ENCODE measurements around the gene CDPF1. TPM values are rescaled to one million over a fixed set of nuclear protein-coding genes. Genes with fewer than 3 reads are reported as not detected.

CDPF1 gene
- total RNA-seq = 1 to 10 TPM; 1.6 to 2.6 TPM
- 12.6 TPM for polyA plus RNA-seq (2013, experiment 1 of 2)
- polyA plus RNA-seq (2013, experiment 2 of 2) = 12.1 TPM
- 1.7 to 15.0 (median 7.2) reads per million in 172 experiments for total RNA-seq

- H3K27me3 ChIP-seq (ENCODE audit: control insufficient read depth in 1 of 2, insufficient read depth in 2 of 2, low read length in 2 of 2) = no peaks in the 10 kb centered on the region
- ATAC-seq (ENCODE audit: poor library complexity) = peak; percentile 95
- no peaks in the 10 kb centered on the region for H3K27me3 Mint-ChIP-seq
- intact Hi-C loops (cut with DNase I, micrococcal nuclease) = loop anchor here (1.0 to 5.0 kb wide), 6 partner anchors 46 to 213 kb away; partner anchors contain the start of genes GTSE1 (in 2 of the 2) and PPARA (in 1 of the 2)
- ChIA-PET CTCF (interaction anchor here (1.1 to 2.1 kb wide), 3 partner anchors 47 to 99 kb away, joined by 3 to 6 read pairs (median 3); partner anchors contain the start of gene GTSE1), POLR2A (interaction anchor here (0.6 to 3.9 kb wide), 17 partner anchors 9 to 1087 kb away, joined by 3 to 30 read pairs (median 4); partner anchors contain the start of genes GTSE1, NUP50, PPARA and TRMU)
- H3K9me3 ChIP-seq (ENCODE audit: control insufficient read depth in 1 of 2, insufficient read depth in 1 of 2, low read length in 2 of 2) = no peaks in the 10 kb centered on the region
- H3K4me1 Mint-ChIP-seq (ENCODE audit: low read depth) = peaks cover 32% of the 10 kb centered on the region
- H3K4me1 ChIP-seq (ENCODE audit: insufficient read depth, low read length) = peaks cover 31% of the 10 kb centered on the region
- peak within 1 kb of the TSS; percentile 76 for H3K27ac Mint-ChIP-seq
- H3K4me3 Mint-ChIP-seq = peak within 1 kb of the TSS; percentile 86
- peak; percentile 82 to 96 (median 91) for DNase-seq
- peaks cover 12% of the 10 kb centered on the region for H3K36me3 Mint-ChIP-seq (ENCODE audit: low read depth)
- H3K4me3 ChIP-seq (ENCODE audit: low read length) = peak within 1 kb of the TSS; percentile 79
- peak within 1 kb of the TSS in 1 of 2 donors; percentile 65 for H3K27ac ChIP-seq (ENCODE audit: low read depth in 1 of 2, low read length in 2 of 2)
- peaks cover 9% of the 10 kb centered on the region for H3K36me3 ChIP-seq (ENCODE audit: insufficient read depth, low read length)
- no peaks in the 10 kb centered on the region for H3K9me3 Mint-ChIP-seq
- TF ChIP-seq CTCF (IDR thresholded peaks at IDR 0.05) = no peak
These were observed at the start of gene CDPF1 for GRCh38 chr22:46250035-46250782. Gene CDPF1 (minus strand): TSS chr22:46250293. CDS start chr22:46248284, 2,009 bp downstream.

GRCh38 chr22:46299101-46299500 is 49.0 kb upstream of the CDPF1 start:
- H3K36me3 Mint-ChIP-seq (ENCODE audit: low read depth) = peaks cover 4% of the 10 kb centered on the region
- Histone ChIP-seq H3K4me1 (ENCODE audit: insufficient read depth, low read length) (peaks cover 23% of the 10 kb centered on the region), H3K4me3 (ENCODE audit: low read length) (no peak overlapping the region), H3K9me3 (ENCODE audit: control insufficient read depth in 1 of 2, insufficient read depth in 1 of 2, low read length in 2 of 2) (no peaks in the 10 kb centered on the region), H3K27me3 (ENCODE audit: control insufficient read depth in 1 of 2, insufficient read depth in 2 of 2, low read length in 2 of 2) (no peaks in the 10 kb centered on the region), H3K27ac (ENCODE audit: low read depth in 1 of 2, low read length in 2 of 2) (no peak overlapping the region), H3K36me3 (ENCODE audit: insufficient read depth, low read length) (no peaks in the 10 kb centered on the region)
- peaks cover 4% of the 10 kb centered on the region for H3K27me3 Mint-ChIP-seq
- no peak overlapping the region for H3K27ac Mint-ChIP-seq
- ChIA-PET POLR2A (no interaction called here), CTCF (no interaction called here)
- H3K4me3 Mint-ChIP-seq = peak overlapping the region; percentile 30
- H3K4me1 Mint-ChIP-seq (ENCODE audit: low read depth) = peaks cover 21% of the 10 kb centered on the region
- no peak for TF ChIP-seq CTCF (IDR thresholded peaks at IDR 0.05)
- no peak for DNase-seq
- H3K9me3 Mint-ChIP-seq = no peaks in the 10 kb centered on the region
- ATAC-seq (ENCODE audit: poor library complexity) = no peak
- intact Hi-C loops (cut with DNase I, micrococcal nuclease) = loop anchor here (5.0 kb wide), 2 partner anchors 47 to 292 kb away; partner anchors contain the start of gene CDPF1 (in 1 of the 2)

GRCh38 chr22:46297151-46297812 is 47.2 kb upstream of the CDPF1 start:
- no peaks in the 10 kb centered on the region for H3K9me3 Mint-ChIP-seq
- intact Hi-C loops (cut with DNase I, micrococcal nuclease) = loop anchor here (2.0 to 5.0 kb wide), 3 partner anchors 38 to 290 kb away; partner anchors contain the start of genes CDPF1 (in 1 of the 2) and TRMU (in 1 of the 2)
- peak overlapping the region; percentile 77 for H3K4me3 ChIP-seq (ENCODE audit: low read length)
- H3K4me1 ChIP-seq (ENCODE audit: insufficient read depth, low read length) = peaks cover 23% of the 10 kb centered on the region
- CTCF ChIA-PET = interaction anchor here (1.6 to 2.1 kb wide), 2 partner anchors 47 to 291 kb away, joined by 6 to 8 read pairs; partner anchors contain the start of gene CDPF1
- no peaks in the 10 kb centered on the region for H3K9me3 ChIP-seq (ENCODE audit: control insufficient read depth in 1 of 2, insufficient read depth in 1 of 2, low read length in 2 of 2)
- H3K36me3 Mint-ChIP-seq (ENCODE audit: low read depth) = peaks cover 4% of the 10 kb centered on the region
- peak in 1 of 14 experiments; percentile 37 for DNase-seq
- peaks cover 4% of the 10 kb centered on the region for H3K27me3 Mint-ChIP-seq
- H3K36me3 ChIP-seq (ENCODE audit: insufficient read depth, low read length) = no peaks in the 10 kb centered on the region
- POLR2A ChIA-PET = interaction anchor here (1.6 to 2.2 kb wide), 2 partner anchors 47 to 175 kb away, joined by 5 to 30 read pairs; partner anchors contain the start of gene CDPF1
- no peak overlapping the region for H3K27ac ChIP-seq (ENCODE audit: low read depth in 1 of 2, low read length in 2 of 2)
- no peak for ATAC-seq (ENCODE audit: poor library complexity)
- H3K4me3 Mint-ChIP-seq = peak overlapping the region; percentile 85
- peaks cover 26% of the 10 kb centered on the region for H3K4me1 Mint-ChIP-seq (ENCODE audit: low read depth)
- no peak for TF ChIP-seq CTCF (IDR thresholded peaks at IDR 0.05)
- no peaks in the 10 kb centered on the region for H3K27me3 ChIP-seq (ENCODE audit: control insufficient read depth in 1 of 2, insufficient read depth in 2 of 2, low read length in 2 of 2)
- H3K27ac Mint-ChIP-seq = no peak overlapping the region
